Measurements from ENCODE around the gene PCGF2. TPM values are rescaled to one million over a fixed set of nuclear protein-coding genes. Genes with fewer than 3 reads are reported as not detected.

Gene PCGF2
- total and polyA plus RNA-seq, 2 of the 8 experiments (the other 6 are each of a cell fraction or from before 2014, with no cell fraction given): 42.1 to 93.3 TPM

DNA sequence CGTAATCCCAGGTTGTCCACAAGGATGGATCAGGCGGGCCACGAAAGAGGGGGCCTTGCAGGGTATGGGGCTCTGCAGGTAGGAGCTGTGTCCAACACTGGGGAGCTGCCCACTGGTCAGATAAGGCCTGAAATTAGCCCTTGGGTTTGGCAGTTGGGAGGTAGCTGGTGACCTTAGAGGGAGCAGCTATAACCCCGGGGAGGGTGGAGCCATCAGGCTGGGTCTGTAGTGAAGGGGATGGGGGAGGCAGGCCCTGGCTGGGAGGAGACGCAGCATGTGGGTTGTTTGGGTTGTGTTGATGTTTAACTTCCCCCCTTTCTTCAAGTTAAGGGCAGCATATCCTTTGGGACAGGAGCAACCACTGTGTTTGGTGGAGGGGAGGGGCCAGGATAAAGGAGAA, 37.2 kb downstream of the PCGF2 start (continued):
- TF ChIP-seq, protein P1, sequence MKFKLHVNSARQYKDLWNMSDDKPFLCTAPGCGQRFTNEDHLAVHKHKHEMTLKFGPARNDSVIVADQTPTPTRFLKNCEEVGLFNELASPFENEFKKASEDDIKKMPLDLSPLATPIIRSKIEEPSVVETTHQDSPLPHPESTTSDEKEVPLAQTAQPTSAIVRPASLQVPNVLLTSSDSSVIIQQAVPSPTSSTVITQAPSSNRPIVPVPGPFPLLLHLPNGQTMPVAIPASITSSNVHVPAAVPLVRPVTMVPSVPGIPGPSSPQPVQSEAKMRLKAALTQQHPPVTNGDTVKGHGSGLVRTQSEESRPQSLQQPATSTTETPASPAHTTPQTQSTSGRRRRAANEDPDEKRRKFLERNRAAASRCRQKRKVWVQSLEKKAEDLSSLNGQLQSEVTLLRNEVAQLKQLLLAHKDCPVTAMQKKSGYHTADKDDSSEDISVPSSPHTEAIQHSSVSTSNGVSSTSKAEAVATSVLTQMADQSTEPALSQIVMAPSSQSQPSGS (IDR thresholded peaks at IDR 0.05; ENCODE audit: low read length): no peak
- TF ChIP-seq KDM5A (IDR thresholded peaks at IDR 0.05; ENCODE audit: low read length): no peak
- TF ChIP-seq SUZ12 (IDR thresholded peaks at IDR 0.05; ENCODE audit: low read length): no peak
- TF ChIP-seq SAP30 (IDR thresholded peaks at IDR 0.05; ENCODE audit: insufficient read depth, insufficient replicate concordance, low read length): no peak
- TF ChIP-seq CHD1 (IDR thresholded peaks at IDR 0.05; ENCODE audit: low read depth, low read length): no peak
- TF ChIP-seq KDM1A (IDR thresholded peaks at IDR 0.05; ENCODE audit: borderline replicate concordance, low read length): no peak
- TF ChIP-seq TBP (IDR thresholded peaks at IDR 0.05; ENCODE audit: low read depth, low read length): no peak
- TF ChIP-seq RXRA (IDR thresholded peaks at IDR 0.05; ENCODE audit: insufficient read depth, low read depth, low read length): no peak
- no peak for TF ChIP-seq POU5F1 (IDR thresholded peaks at IDR 0.05; ENCODE audit: low read depth, low read length)
